ENCODE data around the gene VAMP8. TPM values are rescaled to one million over a fixed set of nuclear protein-coding genes. Genes with fewer than 3 reads are reported as not detected.

Gene VAMP8
- total and polyA plus RNA-seq, 2 donors (not counting 1 experiment from before 2014, with no cell fraction given), result 2.3 to 80.6 TPM

- TF ChIP-seq CTCF (conservative IDR thresholded peaks at IDR 0.05 in 1 of 2, IDR thresholded peaks at IDR 0.05 in 1 of 2; ENCODE audit: low read depth in 1 of 2, low read length in 2 of 2) (no peak), EZH2 (IDR thresholded peaks at IDR 0.05; ENCODE audit: low read length, missing control alignments) (no peak)
- Histone ChIP-seq H3K79me2 (ENCODE audit: control insufficient read depth, insufficient read depth, low read length) (peaks cover 3% of the 10 kb centered on the region), H3K4me3 (replicated peaks in 1 of 4; ENCODE audit: control extremely low read depth in 1 of 4, insufficient read depth in 1 of 4, low read depth in 3 of 4, low read length in 4 of 4) (no peak overlapping the region), H3K9ac (ENCODE audit: insufficient read depth, low read length) (no peak overlapping the region), H2AFZ (ENCODE audit: low read length) (no peak overlapping the region), H3K36me3 (ENCODE audit: control insufficient read depth, insufficient read depth, low read length) (peaks cover 15% of the 10 kb centered on the region), H3K27me3 (ENCODE audit: control insufficient read depth, insufficient read depth, low read length) (no peaks in the 10 kb centered on the region), H3K27ac (ENCODE audit: insufficient read depth, low read length) (no peak overlapping the region), H3K4me1 (ENCODE audit: control insufficient read depth, extremely low read depth, insufficient read depth, low read length) (no peaks in the 10 kb centered on the region), H3K4me2 (ENCODE audit: extremely low read depth, insufficient read depth, low read length) (no peak overlapping the region), H3K9me3 (ENCODE audit: control insufficient read depth, insufficient read depth, low read depth, low read length) (no peaks in the 10 kb centered on the region), H4K20me1 (ENCODE audit: control insufficient read depth, extremely low read depth, insufficient read depth, low read length) (no peaks in the 10 kb centered on the region)
- no peak for DNase-seq (ENCODE audit: low read depth in 2 of 2)
Observed at GRCh38 chr2:85631316-85631715, 53.9 kb downstream of the VAMP8 start.

Other genes with a start within 250 kb of the VAMP8 start
- gene TGOLN2, start 249.6 kb upstream of the VAMP8 start, total RNA-seq, result 80.4 and 112 TPM in 2 replicates
- 128 and 130 TPM in 2 replicates for gene TGOLN2, start 249.6 kb upstream of the VAMP8 start, polyA plus RNA-seq
- gene RETSAT, start 223.1 kb upstream of the VAMP8 start, total RNA-seq, result 61.6 and 87.0 TPM in 2 replicates
- 38.6 and 39.3 TPM in 2 replicates for gene RETSAT, start 223.1 kb upstream of the VAMP8 start, polyA plus RNA-seq
- gene ELMOD3, start 222.8 kb upstream of the VAMP8 start, total RNA-seq, result 20.3 and 27.9 TPM in 2 replicates
- 11.8 and 13.0 TPM in 2 replicates for gene ELMOD3, start 222.8 kb upstream of the VAMP8 start, polyA plus RNA-seq
- 105 and 193 TPM in 2 replicates for gene CAPG, start 167.2 kb upstream of the VAMP8 start, total RNA-seq
- gene CAPG, start 167.2 kb upstream of the VAMP8 start, polyA plus RNA-seq, result 43.8 and 159 TPM in 2 replicates
- gene SH2D6, start 158.9 kb upstream of the VAMP8 start, total RNA-seq, result 0.77 and 2.1 TPM in 2 replicates
- 0.16 and 0.29 TPM in 2 replicates for gene SH2D6, start 158.9 kb upstream of the VAMP8 start, polyA plus RNA-seq
- gene MAT2A, start 38.4 kb upstream of the VAMP8 start, total RNA-seq, result 176 and 270 TPM in 2 replicates
- gene MAT2A, start 38.4 kb upstream of the VAMP8 start, polyA plus RNA-seq, result 334 and 369 TPM in 2 replicates
- gene GGCX, start 16.1 kb upstream of the VAMP8 start, total RNA-seq, result 28.8 and 46.1 TPM in 2 replicates
- gene GGCX, start 16.1 kb upstream of the VAMP8 start, polyA plus RNA-seq, result 34.4 and 48.8 TPM in 2 replicates
- gene VAMP5, start 6.8 kb downstream of the VAMP8 start, total RNA-seq, result 45.5 and 69.5 TPM in 2 replicates
- 190 and 212 TPM in 2 replicates for gene VAMP5, start 6.8 kb downstream of the VAMP8 start, polyA plus RNA-seq
- 187 and 247 TPM in 2 replicates for gene RNF181, start 18.2 kb downstream of the VAMP8 start, total RNA-seq
- 276 and 289 TPM in 2 replicates for gene RNF181, start 18.2 kb downstream of the VAMP8 start, polyA plus RNA-seq
- 11.8 and 13.2 TPM in 2 replicates for gene TMEM150A, start 25.1 kb downstream of the VAMP8 start, total RNA-seq
- gene TMEM150A, start 25.1 kb downstream of the VAMP8 start, polyA plus RNA-seq, result 11.4 and 15.5 TPM in 2 replicates
- 16.9 and 26.1 TPM in 2 replicates for gene C2orf68, start 34.5 kb downstream of the VAMP8 start, total RNA-seq
- gene C2orf68, start 34.5 kb downstream of the VAMP8 start, polyA plus RNA-seq, result 11.0 and 15.4 TPM in 2 replicates
- gene USP39, start 38.6 kb downstream of the VAMP8 start, total RNA-seq, result 34.9 and 41.1 TPM in 2 replicates
- 53.5 and 63.5 TPM in 2 replicates for gene USP39, start 38.6 kb downstream of the VAMP8 start, polyA plus RNA-seq
- gene SFTPB, start 90.6 kb downstream of the VAMP8 start, total RNA-seq, result not detected in 2 replicates
- not detected in 2 replicates for gene SFTPB, start 90.6 kb downstream of the VAMP8 start, polyA plus RNA-seq
- under 0.01 TPM in 1 of 2 replicates, not detected in the other for gene GNLY, start 116.8 kb downstream of the VAMP8 start, total RNA-seq
- gene GNLY, start 116.8 kb downstream of the VAMP8 start, polyA plus RNA-seq, result not detected in 2 replicates
- 19.0 and 19.2 TPM in 2 replicates for gene ATOH8, start 176.4 kb downstream of the VAMP8 start, total RNA-seq
- gene ATOH8, start 176.4 kb downstream of the VAMP8 start, polyA plus RNA-seq, result 5.6 and 7.1 TPM in 2 replicates